H9 (cell line): ENCODE data around the gene LRRC7. TPM values are rescaled to one million over a fixed set of nuclear protein-coding genes. Genes with fewer than 3 reads are reported as not detected.

Experiments used
- DNase-seq: peaks from one replicate; pipeline ENCODE4 v3.0.0-alpha.2; 2017
- H2AFZ ChIP-seq: one replicate; pipeline ENCODE4 v1.6.1; 2013; ENCODE audit warnings: mild to moderate bottlenecking, low read length, control low read depth, moderate library complexity
- H2AK5ac ChIP-seq: 2 replicates; pipeline ENCODE4 v1.6.1; 2013; ENCODE audit warnings: low read length, control low read depth, mixed read lengths; ENCODE audit not compliant: insufficient read length
- H2BK120ac ChIP-seq: one replicate; pipeline ENCODE4 v1.6.1; 2013; ENCODE audit warnings: low read depth, mild to moderate bottlenecking, low read length, control low read depth, inconsistent platforms; ENCODE audit not compliant: poor library complexity, severe bottlenecking
- H2BK12ac ChIP-seq: 2 replicates; pipeline ENCODE4 v1.6.1; 2013; ENCODE audit warnings: low read length, control low read depth, mixed read lengths, low read depth; ENCODE audit not compliant: insufficient read length
- H2BK15ac ChIP-seq: 2 replicates; pipeline ENCODE4 v1.6.1; 2013; ENCODE audit warnings: low read depth, low read length, control low read depth
- H2BK20ac ChIP-seq: one replicate; pipeline ENCODE4 v1.6.1; 2013; ENCODE audit warnings: low read depth, mild to moderate bottlenecking, low read length, control low read depth, inconsistent platforms; ENCODE audit not compliant: poor library complexity, severe bottlenecking
- H2BK5ac ChIP-seq: 2 replicates; pipeline ENCODE4 v1.6.1; 2013; ENCODE audit warnings: low read length, control low read depth, mixed read lengths; ENCODE audit not compliant: insufficient read length
- H3K14ac ChIP-seq: 2 replicates; pipeline ENCODE4 v1.6.1; 2013; ENCODE audit warnings: low read length, control low read depth; ENCODE audit not compliant: insufficient read depth
- H3K18ac ChIP-seq: 2 replicates; pipeline ENCODE4 v1.6.1; 2013; ENCODE audit warnings: low read depth, mild to moderate bottlenecking, mixed read lengths, low read length, control low read depth; ENCODE audit not compliant: insufficient read length
- H3K23ac ChIP-seq: 2 replicates; pipeline ENCODE4 v1.6.1; 2013; ENCODE audit warnings: low read length, control low read depth, mixed read lengths, low read depth; ENCODE audit not compliant: insufficient read length
- H3K23me2 ChIP-seq: 2 replicates; pipeline ENCODE4 v1.6.1; 2013; ENCODE audit warnings: low read depth, mild to moderate bottlenecking, mixed read lengths, low read length, control low read depth; ENCODE audit not compliant: insufficient read length, poor library complexity, severe bottlenecking
- H3K27ac ChIP-seq: 2 replicates; pipeline ENCODE4 v1.5.1; 2013; ENCODE audit warnings: low read length, control low read depth, mixed read lengths, low read depth; ENCODE audit not compliant: insufficient read length
- H3K27me3 ChIP-seq: 2 replicates; pipeline ENCODE4 v1.6.1; 2013; ENCODE audit warnings: low read length, control low read depth, inconsistent platforms; ENCODE audit not compliant: insufficient read depth
- H3K4ac ChIP-seq: 2 replicates; pipeline ENCODE4 v1.6.1; 2013; ENCODE audit warnings: low read depth, mild to moderate bottlenecking, control low read depth, inconsistent platforms, low read length, moderate library complexity
- H3K4me1 ChIP-seq: 2 replicates; pipeline ENCODE4 v1.6.1; 2013; ENCODE audit warnings: low read length, control low read depth, inconsistent platforms; ENCODE audit not compliant: insufficient read depth
- H3K4me2 ChIP-seq: 2 replicates; pipeline ENCODE4 v1.6.1; 2013; ENCODE audit warnings: low read length, control low read depth, mixed read lengths; ENCODE audit not compliant: insufficient read length, insufficient read depth
- H3K56ac ChIP-seq: 2 replicates; pipeline ENCODE4 v1.6.1; 2013; ENCODE audit warnings: low read depth, mild to moderate bottlenecking, mixed read lengths, low read length, control low read depth; ENCODE audit not compliant: insufficient read length
- H3K79me1 ChIP-seq: 2 replicates; pipeline ENCODE4 v1.6.1; 2013; ENCODE audit warnings: low read depth, mild to moderate bottlenecking, moderate library complexity, low read length, control low read depth, inconsistent platforms; ENCODE audit not compliant: insufficient read depth, poor library complexity, severe bottlenecking
- H3K79me2 ChIP-seq: 2 replicates; pipeline ENCODE4 v1.6.1; 2013; ENCODE audit warnings: low read length, control low read depth, inconsistent platforms; ENCODE audit not compliant: insufficient read depth
- H3K9ac ChIP-seq: 2 replicates; pipeline ENCODE4 v1.6.1; 2013; ENCODE audit warnings: low read length, control low read depth, mixed read lengths; ENCODE audit not compliant: insufficient read length; ENCODE audit errors: extremely low read depth
- H3K9me3 ChIP-seq: one replicate; pipeline ENCODE4 v1.6.1; 2013; ENCODE audit warnings: low read depth, low read length, inconsistent platforms; ENCODE audit not compliant: control insufficient read depth
- H3T11ph ChIP-seq: one replicate; pipeline ENCODE4 v1.6.1; 2013; ENCODE audit warnings: mild to moderate bottlenecking, low read length, control low read depth, inconsistent platforms
- H4K20me1 ChIP-seq: one replicate; pipeline ENCODE4 v1.6.1; 2013; ENCODE audit not compliant: control insufficient read depth, insufficient read length, insufficient read depth
- H4K5ac ChIP-seq: 2 replicates; pipeline ENCODE4 v1.6.1; 2013; ENCODE audit warnings: low read depth, mild to moderate bottlenecking, mixed read lengths, low read length, control low read depth; ENCODE audit not compliant: insufficient read length
- H4K8ac ChIP-seq: replicated peaks from 2 replicates; pipeline ENCODE4 v1.6.1; 2013; ENCODE audit warnings: low read length, control low read depth, mixed read lengths, low read depth; ENCODE audit not compliant: insufficient read length
- H4K91ac ChIP-seq: 2 replicates; pipeline ENCODE4 v1.6.1; 2013; ENCODE audit warnings: low read depth, mild to moderate bottlenecking, moderate library complexity, mixed read lengths, low read length, control low read depth; ENCODE audit not compliant: insufficient read length
- H3K27ac Mint-ChIP-seq, 3 experiments: 2 replicates in 2 of 3; 3 replicates in 1 of 3; pipeline ENCODE4 v1.8.0; 2020 to 2021; ENCODE audit warnings: mixed read lengths in 3 of 3, mild to moderate bottlenecking in 1 of 3, moderate library complexity in 1 of 3
- H3K27me3 Mint-ChIP-seq: 2 replicates; pipeline ENCODE4 v1.8.0; 2021; ENCODE audit warnings: low read depth, mild to moderate bottlenecking, moderate library complexity, mixed read lengths
- H3K36me3 Mint-ChIP-seq, 3 experiments: 2 replicates in 2 of 3; 3 replicates in 1 of 3; pipeline ENCODE4 v1.8.0; 2020 to 2021; ENCODE audit warnings: low read depth in 3 of 3, mixed read lengths in 3 of 3; ENCODE audit not compliant: insufficient read depth in 1 of 3
- H3K4me1 Mint-ChIP-seq, 2 experiments: 2 replicates each; pipeline ENCODE4 v1.8.0; 2020; ENCODE audit warnings: mixed read lengths in 2 of 2
- H3K4me3 Mint-ChIP-seq, 2 experiments: 2 replicates in 1 of 2; 3 replicates in 1 of 2; pipeline ENCODE4 v1.8.0; 2020 to 2021; ENCODE audit warnings: mild to moderate bottlenecking in 2 of 2, mixed read lengths in 2 of 2, moderate library complexity in 1 of 2
- H3K9me3 Mint-ChIP-seq, 2 experiments: 2 replicates in 1 of 2; 3 replicates in 1 of 2; pipeline ENCODE4 v1.8.0; 2020; ENCODE audit warnings: mild to moderate bottlenecking in 2 of 2, mixed read lengths in 2 of 2, moderate library complexity in 1 of 2
- CTCF ChIP-seq: fragments of 200-600 bp; sonication (generic); conservative IDR thresholded peaks from 3 replicates; pipeline ENCODE4 v1.8.0; 2021; ENCODE audit warnings: antibody characterized with exemption, mild to moderate bottlenecking
- WGBS: extraction: QIAGEN DNeasy Blood & Tissue Kit; methylation state at CpG from one replicate; pipeline ENCODE4 v1.1.7; 2013; ENCODE audit warnings: missing lambda C conversion rate, low lambda C conversion rate, mixed read lengths; ENCODE audit not compliant: insufficient read length; ENCODE audit errors: extremely low coverage; 5-methylcytosine and 5-hydroxymethylcytosine counted together
- total RNA-seq: library from RNA; stranded (reverse); gene quantifications from 2 replicates; pipeline ENCODE4 v1.2.1, GENCODE V29; 2021

LRRC7 gene
- total RNA-seq, 1 experiment from 2014 or later, result not detected

DNA sequence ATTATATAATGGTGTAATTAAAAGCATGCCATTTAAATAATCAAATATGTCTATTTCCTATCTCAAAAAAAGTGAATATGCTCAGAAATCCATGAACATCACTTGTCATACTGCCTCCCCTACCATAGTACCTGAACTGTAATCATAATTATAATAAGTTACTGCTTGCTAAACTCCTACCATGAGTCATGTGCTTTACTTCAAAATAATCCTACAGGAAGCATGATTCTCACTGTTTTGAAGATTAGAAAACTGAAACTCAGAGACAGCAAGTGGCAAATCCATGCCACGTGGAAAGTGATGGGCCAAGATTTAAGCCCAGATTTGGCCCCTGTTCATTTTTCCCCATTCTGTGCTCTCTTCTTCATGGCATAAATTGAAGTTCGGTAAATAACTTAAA lies 5.2 kb downstream of the LRRC7 start:
- Histone ChIP-seq H4K8ac (no peak overlapping the region), H3K79me1 (no peaks in the 10 kb centered on the region), H4K91ac (no peak overlapping the region), H3K23ac (no peak overlapping the region), H3K27ac (no peak overlapping the region), H3K4ac (no peak overlapping the region), H3K9me3 (no peaks in the 10 kb centered on the region), H2BK5ac (no peak overlapping the region), H3K56ac (no peak overlapping the region), H3K14ac (no peak overlapping the region), H3K23me2 (peaks cover 18% of the 10 kb centered on the region), H3K4me1 (no peaks in the 10 kb centered on the region), H4K20me1 (no peaks in the 10 kb centered on the region), H3T11ph (no peak overlapping the region), H2BK12ac (no peak overlapping the region), H3K9ac (no peak overlapping the region), H4K5ac (no peak overlapping the region), H3K4me2 (no peak overlapping the region), H3K27me3 (peaks cover 18% of the 10 kb centered on the region), H2BK120ac (no peak overlapping the region), H3K79me2 (no peaks in the 10 kb centered on the region), H2BK15ac (no peak overlapping the region), H2AFZ (no peak overlapping the region), H2BK20ac (no peak overlapping the region), H2AK5ac (no peak overlapping the region), H3K18ac (no peak overlapping the region)
- Mint-ChIP-seq H3K27me3 (peaks cover 65% of the 10 kb centered on the region), H3K4me1 (peaks cover 16 to 18% of the 10 kb centered on the region in 2 experiments), H3K27ac (no peak overlapping the region), H3K36me3 (no peaks in the 10 kb centered on the region; a peak in 1 of 7 replicates), H3K9me3 (no peaks in the 10 kb centered on the region; a peak in 1 of 5 replicates), H3K4me3 (no peak overlapping the region)
- DNase-seq, result no peak
- TF ChIP-seq CTCF, result no peak
- no CpG with 5 or more reads among the region's 2 CpGs for WGBS
